H9 (cell line): Measurements from ENCODE around the gene EPB41L5. TPM values are rescaled to one million over a fixed set of nuclear protein-coding genes. Genes with fewer than 3 reads are reported as not detected.

Source experiments
- DNase-seq: peaks from one replicate; pipeline ENCODE4 v3.0.0-alpha.2; 2017
- H2AFZ ChIP-seq: one replicate; pipeline ENCODE4 v1.6.1; 2013; ENCODE audit warnings: mild to moderate bottlenecking, low read length, control low read depth, moderate library complexity
- H2AK5ac ChIP-seq: 2 replicates; pipeline ENCODE4 v1.6.1; 2013; ENCODE audit warnings: low read length, control low read depth, mixed read lengths; ENCODE audit not compliant: insufficient read length
- H2BK120ac ChIP-seq: one replicate; pipeline ENCODE4 v1.6.1; 2013; ENCODE audit warnings: low read depth, mild to moderate bottlenecking, low read length, control low read depth, inconsistent platforms; ENCODE audit not compliant: poor library complexity, severe bottlenecking
- H2BK12ac ChIP-seq: 2 replicates; pipeline ENCODE4 v1.6.1; 2013; ENCODE audit warnings: low read length, control low read depth, mixed read lengths, low read depth; ENCODE audit not compliant: insufficient read length
- H2BK15ac ChIP-seq: 2 replicates; pipeline ENCODE4 v1.6.1; 2013; ENCODE audit warnings: low read depth, low read length, control low read depth
- H2BK20ac ChIP-seq: one replicate; pipeline ENCODE4 v1.6.1; 2013; ENCODE audit warnings: low read depth, mild to moderate bottlenecking, low read length, control low read depth, inconsistent platforms; ENCODE audit not compliant: poor library complexity, severe bottlenecking
- H2BK5ac ChIP-seq: 2 replicates; pipeline ENCODE4 v1.6.1; 2013; ENCODE audit warnings: low read length, control low read depth, mixed read lengths; ENCODE audit not compliant: insufficient read length
- H3K14ac ChIP-seq: 2 replicates; pipeline ENCODE4 v1.6.1; 2013; ENCODE audit warnings: low read length, control low read depth; ENCODE audit not compliant: insufficient read depth
- H3K18ac ChIP-seq: 2 replicates; pipeline ENCODE4 v1.6.1; 2013; ENCODE audit warnings: low read depth, mild to moderate bottlenecking, mixed read lengths, low read length, control low read depth; ENCODE audit not compliant: insufficient read length
- H3K23ac ChIP-seq: 2 replicates; pipeline ENCODE4 v1.6.1; 2013; ENCODE audit warnings: low read length, control low read depth, mixed read lengths, low read depth; ENCODE audit not compliant: insufficient read length
- H3K23me2 ChIP-seq: 2 replicates; pipeline ENCODE4 v1.6.1; 2013; ENCODE audit warnings: low read depth, mild to moderate bottlenecking, mixed read lengths, low read length, control low read depth; ENCODE audit not compliant: insufficient read length, poor library complexity, severe bottlenecking
- H3K27ac ChIP-seq: 2 replicates; pipeline ENCODE4 v1.5.1; 2013; ENCODE audit warnings: low read length, control low read depth, mixed read lengths, low read depth; ENCODE audit not compliant: insufficient read length
- H3K27me3 ChIP-seq: 2 replicates; pipeline ENCODE4 v1.6.1; 2013; ENCODE audit warnings: low read length, control low read depth, inconsistent platforms; ENCODE audit not compliant: insufficient read depth
- H3K4ac ChIP-seq: 2 replicates; pipeline ENCODE4 v1.6.1; 2013; ENCODE audit warnings: low read depth, mild to moderate bottlenecking, control low read depth, inconsistent platforms, low read length, moderate library complexity
- H3K4me1 ChIP-seq: 2 replicates; pipeline ENCODE4 v1.6.1; 2013; ENCODE audit warnings: low read length, control low read depth, inconsistent platforms; ENCODE audit not compliant: insufficient read depth
- H3K4me2 ChIP-seq: 2 replicates; pipeline ENCODE4 v1.6.1; 2013; ENCODE audit warnings: low read length, control low read depth, mixed read lengths; ENCODE audit not compliant: insufficient read length, insufficient read depth
- H3K56ac ChIP-seq: 2 replicates; pipeline ENCODE4 v1.6.1; 2013; ENCODE audit warnings: low read depth, mild to moderate bottlenecking, mixed read lengths, low read length, control low read depth; ENCODE audit not compliant: insufficient read length
- H3K79me1 ChIP-seq: 2 replicates; pipeline ENCODE4 v1.6.1; 2013; ENCODE audit warnings: low read depth, mild to moderate bottlenecking, moderate library complexity, low read length, control low read depth, inconsistent platforms; ENCODE audit not compliant: insufficient read depth, poor library complexity, severe bottlenecking
- H3K79me2 ChIP-seq: 2 replicates; pipeline ENCODE4 v1.6.1; 2013; ENCODE audit warnings: low read length, control low read depth, inconsistent platforms; ENCODE audit not compliant: insufficient read depth
- H3K9ac ChIP-seq: 2 replicates; pipeline ENCODE4 v1.6.1; 2013; ENCODE audit warnings: low read length, control low read depth, mixed read lengths; ENCODE audit not compliant: insufficient read length; ENCODE audit errors: extremely low read depth
- H3K9me3 ChIP-seq: one replicate; pipeline ENCODE4 v1.6.1; 2013; ENCODE audit warnings: low read depth, low read length, inconsistent platforms; ENCODE audit not compliant: control insufficient read depth
- H3T11ph ChIP-seq: one replicate; pipeline ENCODE4 v1.6.1; 2013; ENCODE audit warnings: mild to moderate bottlenecking, low read length, control low read depth, inconsistent platforms
- H4K20me1 ChIP-seq: one replicate; pipeline ENCODE4 v1.6.1; 2013; ENCODE audit not compliant: control insufficient read depth, insufficient read length, insufficient read depth
- H4K5ac ChIP-seq: 2 replicates; pipeline ENCODE4 v1.6.1; 2013; ENCODE audit warnings: low read depth, mild to moderate bottlenecking, mixed read lengths, low read length, control low read depth; ENCODE audit not compliant: insufficient read length
- H4K8ac ChIP-seq: replicated peaks from 2 replicates; pipeline ENCODE4 v1.6.1; 2013; ENCODE audit warnings: low read length, control low read depth, mixed read lengths, low read depth; ENCODE audit not compliant: insufficient read length
- H4K91ac ChIP-seq: 2 replicates; pipeline ENCODE4 v1.6.1; 2013; ENCODE audit warnings: low read depth, mild to moderate bottlenecking, moderate library complexity, mixed read lengths, low read length, control low read depth; ENCODE audit not compliant: insufficient read length
- H3K27ac Mint-ChIP-seq, 3 experiments: 2 replicates in 2 of 3; 3 replicates in 1 of 3; pipeline ENCODE4 v1.8.0; 2020 to 2021; ENCODE audit warnings: mixed read lengths in 3 of 3, mild to moderate bottlenecking in 1 of 3, moderate library complexity in 1 of 3
- H3K27me3 Mint-ChIP-seq: 2 replicates; pipeline ENCODE4 v1.8.0; 2021; ENCODE audit warnings: low read depth, mild to moderate bottlenecking, moderate library complexity, mixed read lengths
- H3K36me3 Mint-ChIP-seq, 3 experiments: 2 replicates in 2 of 3; 3 replicates in 1 of 3; pipeline ENCODE4 v1.8.0; 2020 to 2021; ENCODE audit warnings: low read depth in 3 of 3, mixed read lengths in 3 of 3; ENCODE audit not compliant: insufficient read depth in 1 of 3
- H3K4me1 Mint-ChIP-seq, 2 experiments: 2 replicates each; pipeline ENCODE4 v1.8.0; 2020; ENCODE audit warnings: mixed read lengths in 2 of 2
- H3K4me3 Mint-ChIP-seq, 2 experiments: 2 replicates in 1 of 2; 3 replicates in 1 of 2; pipeline ENCODE4 v1.8.0; 2020 to 2021; ENCODE audit warnings: mild to moderate bottlenecking in 2 of 2, mixed read lengths in 2 of 2, moderate library complexity in 1 of 2
- H3K9me3 Mint-ChIP-seq, 2 experiments: 2 replicates in 1 of 2; 3 replicates in 1 of 2; pipeline ENCODE4 v1.8.0; 2020; ENCODE audit warnings: mild to moderate bottlenecking in 2 of 2, mixed read lengths in 2 of 2, moderate library complexity in 1 of 2
- WGBS: extraction: QIAGEN DNeasy Blood & Tissue Kit; methylation state at CpG from one replicate; pipeline ENCODE4 v1.1.7; 2013; ENCODE audit warnings: missing lambda C conversion rate, low lambda C conversion rate, mixed read lengths; ENCODE audit not compliant: insufficient read length; ENCODE audit errors: extremely low coverage; 5-methylcytosine and 5-hydroxymethylcytosine counted together
- total RNA-seq: library from RNA; stranded (reverse); gene quantifications from 2 replicates; pipeline ENCODE4 v1.2.1, GENCODE V29; 2021
- TF ChIP-seq, protein P1 (sequence below): fragments of 200-600 bp; sonication (generic); conservative IDR thresholded peaks from 3 replicates; pipeline ENCODE4 v1.8.0; 2021; ENCODE audit warnings: antibody characterized with exemption, mild to moderate bottlenecking

The EPB41L5 gene
- total RNA-seq, 1 experiment from 2014 or later: 40.4 TPM

DNA sequence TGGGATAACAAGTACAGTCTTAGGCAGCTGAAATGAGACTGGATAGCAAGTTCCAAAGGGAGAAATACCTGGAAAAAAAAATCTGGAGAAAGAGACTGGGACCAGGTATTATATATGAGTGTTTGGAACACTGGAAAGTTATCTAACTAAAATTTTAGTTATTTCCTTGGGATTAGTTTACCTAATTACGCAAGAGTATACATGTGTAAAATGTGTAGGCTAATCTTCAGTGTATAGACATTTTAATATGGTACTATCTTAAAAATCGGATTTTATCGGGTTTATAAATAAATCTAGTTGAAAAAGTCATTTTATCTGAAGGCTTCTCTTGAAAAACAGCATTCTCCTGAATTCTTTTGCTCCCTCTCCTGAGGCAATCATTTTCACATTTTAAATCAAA, 3.9 kb downstream of the EPB41L5 start:
- Histone ChIP-seq H2BK12ac (no peak overlapping the region), H3K18ac (no peak overlapping the region), H2BK15ac (no peak overlapping the region), H3K79me2 (peaks cover 4% of the 10 kb centered on the region; the same call in 1 of the 2 replicates), H4K91ac (no peak overlapping the region), H3K9me3 (no peaks in the 10 kb centered on the region), H3K4me1 (no peaks in the 10 kb centered on the region; the same call in 1 of the 2 replicates), H2BK120ac (no peak overlapping the region), H3K79me1 (peaks cover 2% of the 10 kb centered on the region), H2BK5ac (no peak overlapping the region), H3K14ac (no peak overlapping the region), H4K20me1 (no peaks in the 10 kb centered on the region), H3K9ac (no peak overlapping the region), H3K56ac (no peak overlapping the region), H2BK20ac (no peak overlapping the region), H4K5ac (no peak overlapping the region), H3K27me3 (no peaks in the 10 kb centered on the region), H4K8ac (no peak overlapping the region), H3K23me2 (peaks cover 7% of the 10 kb centered on the region), H3T11ph (no peak overlapping the region), H3K23ac (no peak overlapping the region), H2AK5ac (no peak overlapping the region), H3K27ac (no peak overlapping the region), H3K4me2 (no peak overlapping the region), H2AFZ (no peak overlapping the region), H3K4ac (no peak overlapping the region)
- H3K9me3 Mint-ChIP-seq: 0 out of 5 replicates have a peak, but pooled peaks cover 0 to 2% of the 10 kb centered on the region in 2 experiments
- peaks cover 9% of the 10 kb centered on the region for H3K27me3 Mint-ChIP-seq
- peaks cover 12 to 39% (median 29%) of the 10 kb centered on the region in 3 experiments; a peak in 6 of 7 replicates for H3K36me3 Mint-ChIP-seq
- H3K4me3 Mint-ChIP-seq: no peak overlapping the region
- TF ChIP-seq, protein P1, sequence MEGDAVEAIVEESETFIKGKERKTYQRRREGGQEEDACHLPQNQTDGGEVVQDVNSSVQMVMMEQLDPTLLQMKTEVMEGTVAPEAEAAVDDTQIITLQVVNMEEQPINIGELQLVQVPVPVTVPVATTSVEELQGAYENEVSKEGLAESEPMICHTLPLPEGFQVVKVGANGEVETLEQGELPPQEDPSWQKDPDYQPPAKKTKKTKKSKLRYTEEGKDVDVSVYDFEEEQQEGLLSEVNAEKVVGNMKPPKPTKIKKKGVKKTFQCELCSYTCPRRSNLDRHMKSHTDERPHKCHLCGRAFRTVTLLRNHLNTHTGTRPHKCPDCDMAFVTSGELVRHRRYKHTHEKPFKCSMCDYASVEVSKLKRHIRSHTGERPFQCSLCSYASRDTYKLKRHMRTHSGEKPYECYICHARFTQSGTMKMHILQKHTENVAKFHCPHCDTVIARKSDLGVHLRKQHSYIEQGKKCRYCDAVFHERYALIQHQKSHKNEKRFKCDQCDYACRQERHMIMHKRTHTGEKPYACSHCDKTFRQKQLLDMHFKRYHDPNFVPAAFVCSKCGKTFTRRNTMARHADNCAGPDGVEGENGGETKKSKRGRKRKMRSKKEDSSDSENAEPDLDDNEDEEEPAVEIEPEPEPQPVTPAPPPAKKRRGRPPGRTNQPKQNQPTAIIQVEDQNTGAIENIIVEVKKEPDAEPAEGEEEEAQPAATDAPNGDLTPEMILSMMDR: no peak
- peak overlapping the region in 1 of 3 experiments; percentile 13; a peak in 1 of 7 replicates for H3K27ac Mint-ChIP-seq
- no peak for DNase-seq
- H3K4me1 Mint-ChIP-seq: peaks cover 35 to 36% of the 10 kb centered on the region in 2 experiments
- no CpG with 5 or more reads among the region's 3 CpGs for WGBS
